HG02610 (cell line): Measurements from ENCODE around the gene UBALD1.

ENCODE experiments used
- ATAC-seq: cut with Tn5 transposase; IDR thresholded peaks from one replicate; pipeline ENCODE4 v1.9.1; 2021; ENCODE audit warnings: mild to moderate bottlenecking, moderate library complexity; ENCODE audit not compliant: unreplicated experiment

Gene UBALD1

GRCh38 chr16:4616047-4616811 is 1.5 kb upstream of the UBALD1 start:
- peak; percentile 81 for ATAC-seq

- ATAC-seq = no peak
Observed at GRCh38 chr16:4615384-4616046, 827 bp upstream of the UBALD1 start.

- no peak for ATAC-seq
Observed at GRCh38 chr16:4613636-4614570, 785 bp downstream of the UBALD1 start.

- no peak for ATAC-seq
Observed at GRCh38 chr16:4612977-4613635, 1.6 kb downstream of the UBALD1 start.

GRCh38 chr16:4612474-4612931 is 2.2 kb downstream of the UBALD1 start:
- ATAC-seq = no peak

GRCh38 chr16:4611337-4612021 is 3.2 kb downstream of the UBALD1 start:
- no peak for ATAC-seq

GRCh38 chr16:4610011-4611005 is 4.4 kb downstream of the UBALD1 start:
- no peak for ATAC-seq

- no peak for ATAC-seq
Observed at GRCh38 chr16:4609200-4610010, 5.3 kb downstream of the UBALD1 start.

- ATAC-seq = no peak
Observed at GRCh38 chr16:4608704-4608980, 6.0 kb downstream of the UBALD1 start.

- no peak for ATAC-seq
Observed at GRCh38 chr16:4607841-4608703, 6.6 kb downstream of the UBALD1 start.

- ATAC-seq = no peak
Observed at GRCh38 chr16:4606354-4606753, 8.3 kb downstream of the UBALD1 start.

- ATAC-seq = no peak
Observed at GRCh38 chr16:4604401-4604800, 10.3 kb downstream of the UBALD1 start.

GRCh38 chr16:4603624-4604170 is 11.0 kb downstream of the UBALD1 start:
- no peak for ATAC-seq

- ATAC-seq = no peak
Observed at GRCh38 chr16:4602331-4602730, 12.4 kb downstream of the UBALD1 start.

- no peak for ATAC-seq
Observed at GRCh38 chr16:4601864-4602186, 12.9 kb downstream of the UBALD1 start.

GRCh38 chr16:4601036-4601863 is 13.4 kb downstream of the UBALD1 start:
- ATAC-seq = no peak
